NCI-H510A treated with DMSO at 0.1 percent for 48 hours (cell line): ENCODE data around the gene KIAA0930.
"Not testable (repeated sequence)": the region's sequence is repeated elsewhere in the genome, so short reads cannot be mapped to it uniquely, and the experiment has no call there.

Experiments used
- DNase-seq: peaks from one replicate; lab custom pipeline; 2025; lab: John Stamatoyannopoulos, UW

The KIAA0930 gene

DNA sequence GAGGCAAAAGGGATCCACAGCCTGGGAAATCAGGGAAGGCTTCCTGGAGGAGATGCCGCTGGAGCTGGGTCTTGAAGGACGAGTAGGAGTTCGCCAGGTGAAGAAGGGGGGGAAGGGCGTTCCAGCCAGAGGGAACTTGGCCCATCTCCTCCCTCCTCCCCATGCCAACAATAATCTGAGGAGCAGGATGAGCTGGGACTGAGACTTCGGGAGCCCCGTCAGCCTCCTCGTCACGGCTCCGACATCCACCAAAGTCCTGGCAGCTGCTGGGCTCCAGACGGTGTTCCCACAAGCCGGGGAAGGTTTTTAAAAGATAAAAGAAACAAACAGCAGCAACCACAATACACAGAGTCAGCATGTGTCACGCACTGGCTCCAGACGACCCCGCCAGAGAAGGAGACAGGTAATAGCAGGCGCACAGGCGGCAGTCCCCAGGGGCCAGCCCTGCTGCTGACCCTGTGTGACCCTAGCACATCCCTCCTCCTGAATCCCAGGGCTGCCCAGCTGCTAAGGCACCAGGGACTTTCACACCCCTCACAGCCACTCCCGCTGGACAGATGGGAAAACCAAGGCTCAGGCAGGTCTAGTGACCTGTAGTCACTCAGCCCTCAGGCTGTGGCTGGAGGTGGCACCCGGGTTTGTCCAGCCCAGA is 39.7 kb downstream of the KIAA0930 start:
- no peak for DNase-seq

GRCh38 chr22:45200230-45200629 is 40.5 kb downstream of the KIAA0930 start:
- no peak for DNase-seq

- DNase-seq = no peak
Observed at GRCh38 chr22:45199723-45200122, 41.0 kb downstream of the KIAA0930 start.

- no peak for DNase-seq
Observed at GRCh38 chr22:45198463-45198795, 42.3 kb downstream of the KIAA0930 start.

DNA sequence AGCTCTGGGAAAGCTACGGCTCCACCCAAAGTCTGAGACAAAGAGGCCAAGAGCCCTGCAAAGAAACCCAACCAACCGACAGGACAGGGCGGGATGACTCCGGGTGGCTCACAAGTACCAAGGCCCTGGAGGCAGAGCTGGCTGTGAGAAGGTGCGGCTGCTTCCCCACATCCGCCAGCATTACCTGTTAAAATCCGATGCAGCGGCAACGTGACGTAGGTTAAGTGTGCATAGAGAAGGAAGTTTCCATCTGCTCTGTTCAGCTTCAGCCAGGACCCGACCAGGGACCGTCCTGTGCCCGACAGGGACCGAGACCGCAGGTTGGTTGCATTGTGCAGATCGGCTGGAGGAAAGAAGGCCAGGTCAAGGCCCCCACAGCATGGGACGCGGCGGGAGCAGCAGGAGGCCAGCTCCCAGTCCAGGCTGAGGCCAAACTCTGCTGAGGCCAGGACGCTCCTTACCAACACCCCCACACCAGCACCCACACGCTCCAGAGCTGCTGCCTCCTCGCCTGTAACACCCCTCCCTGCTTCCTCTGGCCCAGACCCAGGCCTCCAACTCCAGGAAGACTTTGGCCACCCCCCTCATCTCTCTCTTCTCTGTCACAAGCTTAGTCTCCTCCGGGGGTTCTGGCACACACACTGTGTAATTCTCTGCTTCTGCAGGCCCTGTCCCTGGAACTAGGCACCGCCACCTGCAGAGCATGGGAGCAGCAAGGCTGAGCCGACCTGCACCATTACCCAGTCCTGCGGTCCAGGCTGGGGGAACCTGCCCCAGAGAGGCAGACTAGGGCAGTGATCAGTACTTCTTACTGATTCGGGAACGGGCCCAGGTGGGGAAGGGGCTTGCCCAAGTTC is 42.9 kb downstream of the KIAA0930 start:
- no peak for DNase-seq

DNA sequence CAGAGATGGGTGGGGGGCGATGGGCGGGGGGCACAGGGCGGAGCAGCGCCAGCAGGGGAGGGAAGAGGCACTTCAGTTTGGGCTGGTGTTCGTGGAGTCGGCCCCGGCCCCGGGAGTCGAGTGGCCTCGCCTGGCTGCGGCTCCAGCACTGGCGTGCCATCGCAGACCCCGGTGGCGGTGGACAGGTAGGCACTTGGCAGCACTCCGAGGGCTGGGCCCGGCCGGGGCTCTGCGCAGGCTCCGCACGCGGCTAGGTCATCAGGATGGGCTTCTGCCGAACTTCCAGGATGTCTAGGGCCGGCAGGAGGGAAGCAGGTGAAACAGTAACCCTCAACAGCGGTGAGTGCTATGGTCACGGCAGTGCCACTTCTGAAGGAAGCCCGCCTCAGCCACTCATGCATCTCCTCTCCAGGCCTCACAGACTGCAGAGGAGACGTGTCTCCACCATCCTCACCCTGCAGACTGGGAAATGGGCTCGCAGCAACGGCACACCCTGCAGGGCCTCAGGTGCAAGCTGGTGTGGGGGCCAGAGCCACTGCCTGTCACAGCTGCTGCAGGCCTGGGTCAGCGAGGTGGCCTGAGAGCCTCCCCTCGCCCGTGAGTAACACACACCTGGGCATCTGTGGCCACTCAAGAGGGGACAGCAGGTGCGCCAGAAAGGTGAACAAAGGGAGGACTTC is 43.6 kb downstream of the KIAA0930 start:
- DNase-seq = no peak

- no peak for DNase-seq
Observed at GRCh38 chr22:45196308-45196707, 44.4 kb downstream of the KIAA0930 start.

DNA sequence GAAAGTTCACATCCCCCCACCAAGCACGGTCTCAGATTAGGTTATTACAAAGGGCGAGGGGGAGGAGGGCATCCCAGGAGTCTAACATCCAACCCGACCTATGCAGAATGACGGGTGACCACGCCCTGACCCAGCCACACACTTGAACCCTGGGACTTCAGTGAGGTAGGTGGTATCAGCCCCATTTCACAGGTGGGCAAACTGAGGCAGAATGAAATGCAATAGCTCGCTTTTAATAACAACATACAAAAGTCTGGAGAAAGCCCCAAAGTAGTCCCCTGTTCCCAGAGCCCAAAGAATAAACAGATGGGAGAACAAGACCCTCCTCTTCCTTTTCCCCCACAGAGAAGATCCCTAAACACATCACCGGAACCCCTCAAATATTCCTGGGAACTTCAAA is 45.1 kb downstream of the KIAA0930 start:
- no peak for DNase-seq

DNA sequence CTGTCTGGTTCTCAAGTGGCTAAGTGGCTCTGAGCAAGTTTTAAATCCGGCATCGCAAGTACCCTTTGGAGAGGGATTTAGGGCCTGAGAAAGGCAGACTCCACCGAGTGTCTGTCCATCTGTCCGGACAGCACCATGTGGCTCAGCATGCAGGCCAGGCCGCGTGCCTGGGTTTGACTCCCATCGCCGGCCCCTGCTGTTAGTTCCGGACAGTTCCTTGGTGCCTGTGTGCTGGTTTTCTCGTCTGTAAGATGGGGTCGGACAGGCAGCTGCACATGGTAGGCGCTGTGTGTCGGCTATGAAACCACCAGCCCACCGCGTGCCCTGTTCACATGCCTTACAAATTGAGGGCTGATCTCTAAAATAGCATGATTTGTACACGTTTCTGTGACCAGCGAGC is 46.0 kb downstream of the KIAA0930 start:
- DNase-seq = no peak

DNA sequence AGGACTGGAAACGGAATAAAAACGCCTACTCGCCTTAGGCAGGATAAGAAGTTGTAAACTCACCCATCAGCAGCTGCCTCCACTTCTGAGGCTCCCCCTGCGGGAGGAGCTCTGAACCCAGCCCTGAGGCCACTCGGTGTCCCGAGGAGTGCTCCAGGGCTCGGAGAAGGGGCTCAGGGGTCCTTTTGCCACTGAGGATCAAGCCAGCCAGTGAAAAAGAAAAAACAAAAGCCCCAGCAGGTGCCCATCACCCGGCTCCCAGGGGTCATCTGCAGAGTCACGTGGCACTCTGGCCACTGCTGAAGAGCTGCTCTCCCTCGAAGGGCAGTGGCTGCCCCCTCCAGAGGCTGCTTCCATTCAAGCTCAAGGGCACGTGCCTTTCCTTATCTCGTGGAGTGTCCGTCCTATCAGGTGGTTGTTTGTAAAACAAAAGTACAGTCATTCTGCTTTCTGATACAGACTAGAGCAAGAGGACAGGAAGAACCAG is 48.0 kb downstream of the KIAA0930 start:
- no peak for DNase-seq

DNA sequence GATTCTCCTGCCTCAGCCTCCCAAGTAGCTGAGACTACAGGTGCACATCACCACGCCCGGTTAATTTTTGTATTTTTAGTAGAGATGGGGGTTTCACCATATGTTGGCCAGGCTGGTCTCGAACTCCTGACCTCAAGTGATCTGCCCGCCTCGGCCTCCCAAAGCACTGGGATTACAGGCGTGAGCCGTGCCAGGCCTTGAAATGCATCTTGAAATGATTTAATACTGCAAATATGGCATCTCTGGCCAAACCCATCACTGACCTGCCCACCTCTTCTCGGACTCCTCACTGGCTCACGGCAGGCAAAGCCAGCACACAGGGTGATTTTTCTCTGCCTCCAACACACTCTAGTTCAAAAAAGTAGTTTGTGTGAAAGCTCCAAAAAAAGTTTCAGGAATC is 48.9 kb downstream of the KIAA0930 start:
- not testable (repeated sequence) for DNase-seq

DNA sequence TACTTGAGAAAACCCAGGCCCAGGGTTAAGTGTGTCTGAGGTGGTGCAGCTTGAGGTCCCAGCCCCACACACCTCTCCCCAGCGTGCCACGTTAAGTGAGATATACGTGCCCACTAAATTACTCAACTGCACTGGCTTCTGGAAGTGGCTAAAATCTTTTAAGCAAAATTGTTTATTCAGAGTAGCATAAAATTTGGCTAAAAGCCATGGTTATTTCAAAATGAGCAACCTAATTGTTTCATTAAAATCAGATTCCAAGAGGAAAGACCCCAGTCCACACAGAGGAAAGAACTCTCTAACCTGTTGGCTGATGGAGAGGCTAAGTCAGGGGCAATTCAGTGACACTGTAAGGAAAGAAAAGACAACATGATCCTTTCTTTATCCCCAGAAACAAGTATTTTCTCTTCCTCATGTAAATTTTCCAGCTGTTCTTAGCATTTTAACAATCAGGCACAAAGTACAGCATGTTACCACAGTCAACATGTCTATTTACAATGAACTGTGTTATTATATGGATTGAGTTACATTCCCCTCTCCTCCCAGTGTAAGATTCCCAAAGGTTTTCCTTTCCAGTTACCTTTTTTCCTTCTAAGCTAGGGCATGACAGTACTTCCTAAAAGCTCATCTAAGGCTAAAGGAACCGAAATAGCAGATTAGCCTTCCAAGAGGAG is 50.4 kb downstream of the KIAA0930 start:
- no peak for DNase-seq

DNA sequence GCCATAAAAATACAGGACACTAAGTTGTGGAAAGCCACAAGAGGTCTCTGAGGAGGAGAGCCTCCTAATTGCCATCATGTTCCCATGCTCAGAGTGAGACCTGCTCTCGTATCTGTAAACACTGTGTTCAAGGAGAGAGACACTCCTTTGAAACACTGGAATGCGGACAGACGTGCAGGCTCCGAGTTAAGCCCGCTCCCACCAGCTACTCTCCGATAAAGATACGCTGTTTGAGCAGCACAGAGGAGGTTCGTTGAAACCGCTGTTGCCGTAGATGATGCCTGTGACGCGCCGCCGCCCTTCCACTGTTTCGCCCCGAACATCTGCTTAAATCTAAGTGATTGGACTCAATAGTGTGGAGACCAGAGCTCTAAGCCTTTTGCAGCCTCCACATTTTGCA is 51.9 kb downstream of the KIAA0930 start:
- no peak for DNase-seq

DNA sequence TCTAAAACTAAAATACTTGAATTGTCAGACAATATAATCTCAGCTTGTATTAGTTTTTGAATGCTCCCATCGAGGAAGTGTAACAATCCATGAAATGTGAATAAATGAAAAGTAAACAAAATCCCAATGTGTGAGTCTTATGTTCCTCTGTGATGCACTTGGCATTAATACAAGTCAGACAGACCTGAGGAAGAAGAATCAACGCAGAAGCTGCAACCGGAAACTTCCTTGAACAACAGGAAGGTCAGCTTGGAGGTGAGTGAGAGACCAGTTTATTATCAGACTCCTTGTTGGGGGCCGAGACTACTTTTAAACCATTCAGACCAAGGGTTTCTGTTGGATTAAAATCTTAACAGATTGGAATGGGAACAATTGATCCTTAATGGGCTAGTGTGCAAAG is 52.8 kb downstream of the KIAA0930 start:
- no peak for DNase-seq

DNA sequence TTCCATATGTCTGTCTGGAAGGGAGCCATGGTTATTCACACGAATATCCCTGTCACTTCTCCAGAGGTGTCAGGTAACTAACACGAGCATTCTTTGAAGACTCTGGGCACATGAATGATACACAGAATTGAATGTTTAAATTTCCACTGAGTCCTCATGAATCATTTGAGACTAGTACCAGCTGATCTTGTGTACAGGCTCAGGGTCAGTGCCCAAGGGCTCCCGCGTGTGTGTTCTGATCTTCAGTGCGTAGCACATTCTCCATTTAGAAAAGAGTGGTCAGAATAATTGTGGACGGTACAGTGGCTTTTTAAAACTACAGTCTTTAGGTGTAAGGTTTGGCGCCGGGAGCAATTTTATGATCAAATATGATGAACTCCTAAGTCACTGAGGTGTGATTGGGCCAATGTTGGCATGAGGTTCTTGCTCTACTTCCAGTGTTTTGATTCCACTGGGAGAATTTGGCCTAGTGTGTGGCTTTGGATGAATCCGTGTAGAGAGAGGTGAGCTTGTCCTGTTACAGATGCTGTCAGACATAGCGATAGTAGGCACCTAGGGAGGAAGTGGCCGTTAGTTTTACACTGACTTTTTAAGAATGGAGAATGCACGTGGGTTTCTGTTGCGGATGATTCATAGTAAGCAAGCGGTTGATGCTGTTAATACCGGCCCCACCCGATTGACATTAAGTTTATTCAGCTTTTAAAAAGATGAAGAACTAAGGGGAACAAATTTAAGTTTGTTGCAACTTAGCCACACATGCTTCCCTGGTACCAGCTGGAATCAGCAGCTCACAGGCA is 54.8 kb downstream of the KIAA0930 start:
- no peak for DNase-seq

GRCh38 chr22:45183974-45184373 is 56.7 kb downstream of the KIAA0930 start:
- no peak for DNase-seq

GRCh38 chr22:45181766-45182165 is 58.9 kb downstream of the KIAA0930 start:
- DNase-seq = no peak

GRCh38 chr22:45181240-45181639 is 59.5 kb downstream of the KIAA0930 start:
- DNase-seq = no peak

GRCh38 chr22:45180146-45180679 is 60.5 kb downstream of the KIAA0930 start:
- DNase-seq = no peak

DNA sequence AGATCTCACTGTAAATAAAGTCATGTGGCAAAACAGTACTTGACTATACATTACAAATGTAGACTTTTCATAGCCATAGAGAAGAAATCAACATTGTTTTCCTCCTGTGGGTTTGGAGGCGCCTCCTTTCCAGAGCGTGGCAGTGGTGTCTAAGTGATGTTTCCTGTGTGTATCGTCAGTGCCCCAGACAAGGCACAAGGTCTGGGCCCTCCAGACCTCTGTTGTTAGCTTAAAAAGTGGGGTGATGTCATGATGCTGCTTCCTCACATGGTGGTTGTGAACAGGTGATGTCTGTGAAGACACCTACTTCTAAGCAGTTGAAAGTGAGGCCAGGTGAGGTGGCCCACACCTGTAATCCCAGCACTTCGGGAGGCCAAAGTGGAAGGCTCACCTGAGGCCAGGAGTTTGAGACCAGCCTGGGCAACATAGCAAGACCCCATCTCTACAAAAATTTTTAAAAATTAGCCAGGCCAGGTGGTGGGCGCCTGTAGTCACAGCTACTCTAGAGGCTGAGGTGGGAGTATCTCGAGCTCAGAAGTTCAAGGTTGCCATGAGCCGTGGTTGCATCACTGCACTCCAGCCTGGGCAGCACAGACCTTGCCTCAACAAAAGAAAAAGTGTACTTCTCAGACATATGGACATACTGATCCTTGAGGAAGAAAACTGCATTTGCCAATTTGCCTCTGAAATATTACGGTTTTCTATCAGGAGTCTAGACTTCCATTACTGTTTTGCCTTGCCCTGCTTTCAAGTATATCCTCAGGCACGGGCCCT is 61.2 kb downstream of the KIAA0930 start:
- no peak for DNase-seq
